Ovary (tissue), 9 donors: ENCODE results near the gene TEX36. TPM values are rescaled to one million over a fixed set of nuclear protein-coding genes. Genes with fewer than 3 reads are reported as not detected.

Experiments
- DNase-seq, 5 donors: peaks; one replicate each; pipeline ENCODE4 v3.0.0-alpha.2; 2019 to 2020
- H3K27ac ChIP-seq, 2 donors: fragments of 200-600 bp; one replicate each; pipeline versions ENCODE4 v1.5.1 to v1.8.0; 2019 to 2022
- H3K27me3 ChIP-seq: fragments of 200-600 bp; one replicate; pipeline ENCODE4 v1.8.0; 2022
- H3K36me3 ChIP-seq: fragments of 200-600 bp; sonication (generic); one replicate; pipeline ENCODE4 v1.5.1; 2019
- H3K4me1 ChIP-seq: one replicate; pipeline ENCODE4 v1.8.1; 2013; ENCODE audit warnings: mild to moderate bottlenecking, moderate library complexity; ENCODE audit not compliant: insufficient read depth
- H3K4me3 ChIP-seq: fragments of 200-600 bp; sonication (generic); one replicate; pipeline ENCODE4 v1.5.1; 2017
- H3K9me3 ChIP-seq, 2 donors: fragments of 200-600 bp in 1 of 2; sonication (generic) in 1 of 2; one replicate each; pipeline versions ENCODE4 v1.5.1 to v1.8.1; 2013 to 2019; ENCODE audit warnings: mild to moderate bottlenecking in 1 of 2, moderate library complexity in 1 of 2
- CTCF ChIP-seq, 3 donors: fragments of 450-650 bp in 2 of 3; fragments of 200-600 bp in 1 of 3; IDR thresholded peaks; one replicate each; pipeline versions ENCODE4 v1.5.1 to v1.8.0; 2016 to 2022; ENCODE audit warnings: antibody characterized with exemption in 3 of 3, mild to moderate bottlenecking in 1 of 3
- EP300 ChIP-seq: sonication (generic); formaldehyde crosslinking; IDR thresholded peaks from one replicate; pipeline ENCODE4 v1.6.1; 2017; ENCODE audit warnings: antibody characterized with exemption
- POLR2A ChIP-seq: fragments of 450-650 bp; IDR thresholded peaks from one replicate; pipeline ENCODE4 v1.6.1; 2017; ENCODE audit warnings: antibody characterized with exemption, mild to moderate bottlenecking, moderate library complexity
- WGBS, 3 donors: extraction: QIAGEN DNeasy Blood & Tissue Kit in 1 of 3; methylation state at CpG; one replicate each; pipeline versions ENCODE4 v1.1.5 to v1.1.7; 2013 to 2017; 5-methylcytosine and 5-hydroxymethylcytosine counted together
- intact Hi-C, 4 donors: fragments of 100-400 bp; cut with DNase I; formaldehyde crosslinking; loops; one replicate each; pipeline versions ENCODE4 v1.11.0 to v1.15.1; 2022 to 2023
- polyA plus RNA-seq, 2 donors: library from polyadenylated mRNA; stranded (reverse); fragments of 200-250 nt in 1 of 2; fragments of 350-450 nt in 1 of 2; fragmentation: Illumina TruSeq in 1 of 2; extraction: RNeasy Lipid Tissue Mini Kit (QIAGEN cat#74804) in 1 of 2; gene quantifications; one replicate each; pipeline ENCODE4 v1.2.3, GENCODE V29; 2013 to 2014
- total RNA-seq, 7 donors: library from RNA; depleted of rRNA in 2 of 7; stranded (reverse); fragments of >200 nt in 2 of 7; fragmentation: NEBNext Ultra II Directional in 3 of 7; extraction: Animal tissue kit (Norgen Biotek cat#: 25700) in 3 of 7; gene quantifications; one replicate each; pipeline versions ENCODE4 v1.1.0 to v1.2.4, GENCODE V29; 2016 to 2023
- donor health status: DM: no; HTN: no; CAD: no; lungs with moderate emphysema.
- donor health status: DM: no; HTN: no; CAD: no.
- donor health status: Bipolar disorder and iron deficiency.
- donor health status: DM: yes; HTN: yes; CAD: no.
- donor health status: DM: no; HTN: no; CAD: no.
- donor health status: DM: yes; HTN: yes; CAD: no.

The TEX36 gene
- total and polyA plus RNA-seq, 9 donors, result not detected

- no peak for DNase-seq
- Histone ChIP-seq H3K4me3 (no peak overlapping the region), H3K9me3 (no peaks in the 10 kb centered on the region), H3K36me3 (no peaks in the 10 kb centered on the region), H3K27ac (no peak overlapping the region), H3K4me1 (no peaks in the 10 kb centered on the region), H3K27me3 (no peaks in the 10 kb centered on the region)
- intact Hi-C loops, result no loop called here
- TF ChIP-seq CTCF (IDR thresholded peaks at IDR 0.05) (no peak), EP300 (no peak), POLR2A (no peak)
- 66 to 83% (median 76%) methylated on average over 1 of the region's 1 CpG for WGBS, 3 donors
These were observed 71.2 kb downstream of the TEX36 start for GRCh38 chr10:125611756-125612155.

- TF ChIP-seq CTCF (IDR thresholded peaks at IDR 0.05) (no peak), POLR2A (no peak), EP300 (no peak)
- H3K4me3 ChIP-seq, result no peak overlapping the region
- no peaks in the 10 kb centered on the region for H3K36me3 ChIP-seq
- no peaks in the 10 kb centered on the region for H3K4me1 ChIP-seq
- H3K27ac ChIP-seq, result no peak overlapping the region
- WGBS, 3 donors, result 60 to 71% (median 69%) methylated on average over 2 of the region's 2 CpGs
- H3K27me3 ChIP-seq, result no peaks in the 10 kb centered on the region
- intact Hi-C loops, result no loop called here
- no peaks in the 10 kb centered on the region for H3K9me3 ChIP-seq
- no peak for DNase-seq
These were observed 71.7 kb downstream of the TEX36 start for GRCh38 chr10:125611216-125611615.

- H3K27me3 ChIP-seq, result no peaks in the 10 kb centered on the region
- no peaks in the 10 kb centered on the region for H3K9me3 ChIP-seq
- DNase-seq, result no peak
- no peaks in the 10 kb centered on the region for H3K36me3 ChIP-seq
- H3K4me3 ChIP-seq, result no peak overlapping the region
- WGBS, 3 donors, result 68 to 74% (median 69%) methylated on average over 4 of the region's 4 CpGs
- TF ChIP-seq CTCF (IDR thresholded peaks at IDR 0.05) (no peak), POLR2A (no peak), EP300 (no peak)
- no peaks in the 10 kb centered on the region for H3K4me1 ChIP-seq
- no peak overlapping the region for H3K27ac ChIP-seq
- intact Hi-C loops, result no loop called here
These were observed 73.1 kb downstream of the TEX36 start for GRCh38 chr10:125609859-125610258.

GRCh38 chr10:125608474-125608873, 74.5 kb downstream of the TEX36 start:
- Histone ChIP-seq H3K9me3 (no peaks in the 10 kb centered on the region), H3K36me3 (no peaks in the 10 kb centered on the region), H3K27ac (no peak overlapping the region), H3K27me3 (no peaks in the 10 kb centered on the region), H3K4me3 (no peak overlapping the region), H3K4me1 (no peaks in the 10 kb centered on the region)
- DNase-seq, result no peak
- intact Hi-C loops, result no loop called here
- TF ChIP-seq CTCF (IDR thresholded peaks at IDR 0.05) (no peak), EP300 (no peak), POLR2A (no peak)
- WGBS, 3 donors, result 85 to 90% (median 87%) methylated on average over 8 of the region's 8 CpGs
